ENCODE results near the gene ADCY5.

The ADCY5 gene

DNA sequence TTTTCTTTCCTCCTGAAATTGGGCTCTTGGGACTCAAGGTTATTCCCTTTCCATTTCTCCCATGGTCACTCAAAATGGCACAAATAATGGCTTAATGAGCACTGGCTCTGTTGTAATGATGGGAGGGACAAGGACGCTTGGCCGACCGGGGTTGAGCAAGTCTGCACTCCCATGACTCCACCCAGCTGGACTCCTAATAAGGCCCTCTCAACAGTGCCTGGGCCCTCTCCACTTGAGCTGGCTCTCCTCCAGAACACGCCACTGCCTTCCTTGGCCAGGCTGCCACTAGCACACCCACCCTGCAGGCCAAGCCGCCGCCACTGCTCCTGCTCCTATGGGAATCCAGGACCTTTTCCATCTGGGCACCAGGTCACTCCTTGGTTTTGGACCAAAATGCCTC, 42.3 kb downstream of the ADCY5 start:
- TF ChIP-seq, protein P1, sequence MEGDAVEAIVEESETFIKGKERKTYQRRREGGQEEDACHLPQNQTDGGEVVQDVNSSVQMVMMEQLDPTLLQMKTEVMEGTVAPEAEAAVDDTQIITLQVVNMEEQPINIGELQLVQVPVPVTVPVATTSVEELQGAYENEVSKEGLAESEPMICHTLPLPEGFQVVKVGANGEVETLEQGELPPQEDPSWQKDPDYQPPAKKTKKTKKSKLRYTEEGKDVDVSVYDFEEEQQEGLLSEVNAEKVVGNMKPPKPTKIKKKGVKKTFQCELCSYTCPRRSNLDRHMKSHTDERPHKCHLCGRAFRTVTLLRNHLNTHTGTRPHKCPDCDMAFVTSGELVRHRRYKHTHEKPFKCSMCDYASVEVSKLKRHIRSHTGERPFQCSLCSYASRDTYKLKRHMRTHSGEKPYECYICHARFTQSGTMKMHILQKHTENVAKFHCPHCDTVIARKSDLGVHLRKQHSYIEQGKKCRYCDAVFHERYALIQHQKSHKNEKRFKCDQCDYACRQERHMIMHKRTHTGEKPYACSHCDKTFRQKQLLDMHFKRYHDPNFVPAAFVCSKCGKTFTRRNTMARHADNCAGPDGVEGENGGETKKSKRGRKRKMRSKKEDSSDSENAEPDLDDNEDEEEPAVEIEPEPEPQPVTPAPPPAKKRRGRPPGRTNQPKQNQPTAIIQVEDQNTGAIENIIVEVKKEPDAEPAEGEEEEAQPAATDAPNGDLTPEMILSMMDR (IDR thresholded peaks at IDR 0.05; ENCODE audit: low read depth, low read length), result no peak

DNA sequence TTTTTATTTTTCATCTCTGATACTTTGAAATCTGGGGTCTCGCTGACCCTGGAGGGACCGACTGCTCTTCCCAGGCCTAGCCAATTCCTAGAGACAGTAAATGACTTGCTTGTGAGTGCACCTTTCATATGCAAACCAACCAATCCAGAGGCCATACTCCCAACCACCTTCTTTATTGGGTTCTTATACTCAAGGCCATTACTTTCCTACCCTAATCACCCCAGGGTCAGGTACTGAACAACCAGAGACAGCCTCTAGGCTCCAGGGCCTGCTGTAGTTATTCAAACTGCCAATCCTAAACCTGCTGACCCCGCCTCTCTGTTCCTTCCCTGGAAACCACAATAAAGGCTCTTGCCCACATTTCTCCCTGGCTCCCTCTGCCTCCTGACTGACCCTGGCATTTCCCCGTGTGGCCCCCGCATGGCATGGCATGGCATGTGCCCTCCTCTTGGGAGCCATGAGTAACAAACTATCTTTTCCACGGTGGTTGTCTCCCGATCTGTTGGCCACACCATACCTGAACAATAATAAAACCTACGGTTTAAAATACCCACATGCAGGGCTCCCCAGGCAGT, 42.9 kb downstream of the ADCY5 start:
- TF ChIP-seq, protein P1 (IDR thresholded peaks at IDR 0.05; ENCODE audit: low read depth, low read length), result no peak
- H3K4me3 ChIP-seq (ENCODE audit: low read depth, low read length), result no peak overlapping the region

More for the DNA sequence above, 42.3 kb downstream of the ADCY5 start:
- no peak overlapping the region for H3K4me3 ChIP-seq (ENCODE audit: low read depth, low read length)

- TF ChIP-seq, protein P1 (IDR thresholded peaks at IDR 0.05; ENCODE audit: low read depth, low read length), result no peak
Observed at GRCh38 chr3:123405021-123405420, 43.9 kb downstream of the ADCY5 start.

DNA sequence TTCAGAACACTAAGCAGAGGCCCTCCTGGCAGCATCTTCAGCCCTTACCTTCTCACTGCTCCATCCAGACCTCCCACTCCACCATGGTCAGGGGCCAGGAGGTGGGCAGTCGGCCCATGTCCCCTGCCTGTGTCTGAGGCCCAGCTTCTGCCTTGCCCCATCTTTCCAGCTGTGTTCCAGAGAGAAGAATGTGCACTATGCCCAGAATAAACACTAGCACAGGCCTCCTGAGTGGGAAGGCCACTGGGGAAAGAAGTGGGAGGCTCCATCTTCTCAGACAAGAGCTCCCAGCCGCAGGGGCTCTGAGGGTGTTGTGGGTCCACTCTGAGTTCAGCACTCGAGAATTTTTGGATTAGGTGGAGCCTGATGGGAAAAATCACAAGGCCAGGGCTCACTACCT, 44.5 kb downstream of the ADCY5 start:
- TF ChIP-seq, protein P1 (IDR thresholded peaks at IDR 0.05; ENCODE audit: low read depth, low read length), result no peak
- no peak overlapping the region for H3K4me3 ChIP-seq (ENCODE audit: low read depth, low read length)

More at GRCh38 chr3:123405021-123405420, 43.9 kb downstream of the ADCY5 start:
- no peak overlapping the region for H3K4me3 ChIP-seq (ENCODE audit: low read depth, low read length)

DNA sequence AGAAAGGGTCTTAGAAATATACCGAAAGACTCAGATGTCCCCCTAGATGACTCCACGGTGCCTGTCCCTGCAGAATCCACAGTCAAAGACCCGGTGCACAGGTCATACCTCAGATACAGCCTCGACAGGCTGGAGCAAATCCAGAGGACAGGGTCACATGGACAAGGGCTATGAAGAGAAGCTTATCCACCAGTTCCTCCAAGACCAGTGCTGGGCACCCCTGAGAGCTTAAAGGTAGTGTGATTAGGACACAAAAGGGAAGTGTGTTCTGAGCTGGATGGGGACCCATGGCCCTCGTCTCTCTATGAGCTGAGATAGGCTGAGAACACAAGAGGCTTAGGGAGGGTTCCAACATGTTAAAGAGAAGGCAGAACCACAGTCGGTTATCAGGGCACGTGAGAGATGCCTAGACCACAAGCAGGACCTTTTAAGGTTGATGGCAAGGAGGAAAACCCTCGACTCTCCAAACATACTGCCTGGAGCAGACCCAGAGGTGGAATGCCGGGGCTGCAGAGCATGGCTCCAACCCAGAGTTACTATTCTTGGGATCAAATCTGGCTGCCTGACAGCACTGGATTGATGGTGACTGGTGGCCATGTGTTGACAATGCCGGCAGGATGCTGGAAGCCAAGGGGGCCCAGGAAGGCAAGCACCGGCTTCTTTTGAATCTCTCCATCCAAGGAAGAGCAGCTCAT, 46.9 kb downstream of the ADCY5 start:
- TF ChIP-seq, protein P1 (IDR thresholded peaks at IDR 0.05; ENCODE audit: low read depth, low read length), result no peak

DNA sequence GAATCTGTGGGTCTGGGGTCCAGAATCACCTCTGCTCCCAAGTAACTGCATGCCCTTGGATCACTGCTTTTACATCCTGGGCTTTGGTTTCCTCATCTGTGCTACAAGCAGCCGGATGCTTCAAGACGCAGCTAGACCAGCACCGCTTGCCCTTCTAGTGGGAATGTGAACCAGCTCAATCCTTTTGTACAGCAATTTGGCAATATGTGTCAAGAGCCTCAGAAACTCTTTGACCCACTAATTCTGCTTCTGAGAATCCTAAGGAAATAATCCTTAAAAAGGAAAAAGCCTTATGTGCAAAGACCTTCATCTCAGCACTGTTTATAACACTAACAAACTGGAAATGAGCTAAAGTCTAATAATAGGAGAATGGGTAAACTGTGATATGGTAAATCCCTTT, 48.7 kb downstream of the ADCY5 start:
- TF ChIP-seq, protein P1 (IDR thresholded peaks at IDR 0.05; ENCODE audit: low read depth, low read length), result no peak
- no peak overlapping the region for H3K4me3 ChIP-seq (ENCODE audit: low read depth, low read length)

More for the DNA sequence above, 46.9 kb downstream of the ADCY5 start:
- no peak overlapping the region for H3K4me3 ChIP-seq (ENCODE audit: low read depth, low read length)

GRCh38 chr3:123399653-123400052, 49.2 kb downstream of the ADCY5 start:
- H3K4me3 ChIP-seq (ENCODE audit: low read depth, low read length), result no peak overlapping the region
- TF ChIP-seq, protein P1 (IDR thresholded peaks at IDR 0.05; ENCODE audit: low read depth, low read length), result no peak
